K562 (cell line): ENCODE measurements around the gene KCND2. TPM values are rescaled to one million over a fixed set of nuclear protein-coding genes. Genes with fewer than 3 reads are reported as not detected.

ENCODE experiments used
- ATAC-seq: fragments of 200-7000 bp; cut with Tn5 transposase; 3 replicates; pipeline ENCODE4 v1.9.1; 2020; ENCODE audit warnings: moderate library complexity
- BruUV-seq: library from RNA; stranded (reverse); fragments of 400-500 nt; replicated peaks from 2 replicates; lab custom pipeline; 2021; lab: Mats Ljungman, UMichigan
- CTCF ChIA-PET: fragments of 300-600 bp; formaldehyde crosslinking; extraction: SDS; loops from one replicate; lab custom pipeline; 2021; ENCODE audit warnings: low intra/inter-chr PET ratio; lab: Yijun Ruan, JAX
- POLR2A ChIA-PET: fragments of 300-600, 350-650 bp; sonication (Branson Sonifier 250); formaldehyde crosslinking; extraction: SDS; loops from one replicate; lab custom pipeline; 2021; ENCODE audit warnings: antibody characterized with exemption, inconsistent platforms; lab: Yijun Ruan, JAX
- DNase-seq, 4 experiments: peaks; one replicate each; pipeline versions ENCODE4 v3.0.0 to v3.0.0-alpha.2; 2011 to 2018; ENCODE audit warnings: low spot score in 3 of 4, mixed read lengths in 3 of 4; ENCODE audit errors: extremely low read depth in 1 of 4
- FAIRE-seq: peaks from 2 replicates; lab custom pipeline; 2011; peaks lifted over from hg19 to GRCh38; lab: Jason Lieb, UNC
- H2AFZ ChIP-seq: 2 replicates; pipeline ENCODE4 v1.6.0; 2011; ENCODE audit warnings: low read depth, low read length, control low read depth, inconsistent platforms
- H3K27ac ChIP-seq: fragments of 200-600 bp; 3 replicates; pipeline ENCODE4 v1.8.0; 2011; ENCODE audit warnings: low read depth, mild to moderate bottlenecking, control low read depth, inconsistent platforms, low read length, moderate library complexity, mixed read lengths; ENCODE audit errors: extremely low read depth
- H3K27me3 ChIP-seq, 2 experiments: fragments of 300-600 bp in 1 of 2; 2 replicates in 1 of 2; 3 replicates in 1 of 2; pipeline versions ENCODE4 v1.6.0 to v1.8.0; 2011; ENCODE audit warnings: inconsistent platforms in 2 of 2, low read length in 2 of 2, mild to moderate bottlenecking in 1 of 2, mixed read lengths in 1 of 2, moderate library complexity in 1 of 2; ENCODE audit not compliant: control insufficient read depth in 2 of 2, insufficient read depth in 2 of 2
- H3K36me3 ChIP-seq: fragments of 300-600 bp; 3 replicates; pipeline ENCODE4 v1.8.0; 2011; ENCODE audit warnings: mild to moderate bottlenecking, low read length, inconsistent platforms; ENCODE audit not compliant: control insufficient read depth, insufficient read depth
- H3K4me1 ChIP-seq, 2 experiments: fragments of 200-600 bp in 1 of 2; replicated peaks in 1 of 2; 2 replicates in 1 of 2; 3 replicates in 1 of 2; pipeline versions ENCODE4 v1.5.1 to v1.8.0; 2011; ENCODE audit warnings: inconsistent platforms in 2 of 2, low read length in 2 of 2, mild to moderate bottlenecking in 1 of 2, mixed read lengths in 1 of 2, moderate library complexity in 1 of 2; ENCODE audit not compliant: control insufficient read depth in 2 of 2, insufficient read depth in 2 of 2
- H3K4me2 ChIP-seq: 2 replicates; pipeline ENCODE4 v1.6.1; 2011; ENCODE audit warnings: low read length, control low read depth, inconsistent platforms, mixed read lengths; ENCODE audit not compliant: insufficient read depth
- H3K4me3 ChIP-seq: fragments of 200-600 bp; sonication (generic), shearing (Covaris generic); 2 replicates; pipeline ENCODE4 v1.5.1; 2016; ENCODE audit warnings: control low read depth, inconsistent platforms
- H3K79me2 ChIP-seq: fragments of 200-600 bp; 3 replicates; pipeline ENCODE4 v1.8.0; 2011; ENCODE audit warnings: low read length, inconsistent platforms; ENCODE audit not compliant: control insufficient read depth, insufficient read depth
- H3K9ac ChIP-seq, 2 experiments: 2 replicates each; pipeline versions ENCODE4 v1.6.0 to v1.6.1; 2011; ENCODE audit warnings: low read depth in 2 of 2, low read length in 2 of 2, control low read depth in 1 of 2, inconsistent platforms in 1 of 2, mild to moderate bottlenecking in 1 of 2, mixed read lengths in 1 of 2; ENCODE audit not compliant: insufficient read depth in 1 of 2
- H3K9me1 ChIP-seq: one replicate; pipeline ENCODE4 v1.6.0; 2011; ENCODE audit warnings: inconsistent platforms, mild to moderate bottlenecking, low read length, moderate library complexity; ENCODE audit not compliant: control insufficient read depth, insufficient read depth
- H3K9me3 ChIP-seq: replicated peaks from 2 replicates; pipeline ENCODE4 v1.5.1; 2011; ENCODE audit warnings: low read depth, low read length, inconsistent platforms; ENCODE audit not compliant: control insufficient read depth, insufficient read depth
- H4K20me1 ChIP-seq: replicated peaks from 2 replicates; pipeline ENCODE4 v1.6.1; 2011; ENCODE audit warnings: low read length, inconsistent platforms, mixed read lengths; ENCODE audit not compliant: control insufficient read depth, insufficient read depth
- BRD4 ChIP-seq: fragments of 200-600 bp; sonication (generic); IDR thresholded peaks from 2 replicates; pipeline ENCODE4 v1.6.1; 2017; ENCODE audit warnings: inconsistent platforms
- CCAR2 ChIP-seq: fragments of 200-400 bp; formaldehyde crosslinking; IDR thresholded peaks from 2 replicates; pipeline ENCODE4 v1.6.1; 2017; ENCODE audit warnings: mild to moderate bottlenecking, low read depth, low read length
- CREB1 ChIP-seq, 2 experiments: sonication (generic) in 1 of 2; formaldehyde crosslinking in 1 of 2; IDR thresholded peaks; 2 replicates each; pipeline versions ENCODE4 v1.6.1 to v1.8.0; 2012 to 2022; ENCODE audit warnings: inconsistent platforms in 1 of 2, mild to moderate bottlenecking in 1 of 2, missing genetic modification reagents in 1 of 2, moderate library complexity in 1 of 2
- DACH1 ChIP-seq: fragments of 450-650 bp; IDR thresholded peaks from 2 replicates; pipeline ENCODE4 v1.6.1; 2018; ENCODE audit not compliant: partially characterized antibody
- DLX4 ChIP-seq: fragments of 250-450 bp; sonication (Bioruptor Pico); IDR thresholded peaks from 2 replicates; pipeline ENCODE4 v1.6.1; 2021; ENCODE audit warnings: mild to moderate bottlenecking
- ETV6 ChIP-seq, 3 experiments: fragments of 150-350 bp in 1 of 3; sonication (generic) in 1 of 3; formaldehyde crosslinking in 1 of 3; IDR thresholded peaks; 2 replicates each; pipeline versions ENCODE4 v1.6.1 to v1.8.0; 2014 to 2022; ENCODE audit warnings: borderline replicate concordance in 2 of 3, low read depth in 2 of 3, antibody characterized with exemption in 1 of 3, low read length in 1 of 3, mild to moderate bottlenecking in 1 of 3, missing genetic modification reagents in 1 of 3
- FOXJ3 ChIP-seq: sonication (generic); formaldehyde crosslinking; IDR thresholded peaks from 2 replicates; pipeline ENCODE4 v1.4.0; 2020; ENCODE audit warnings: mild to moderate bottlenecking, missing genetic modification reagents
- FOXK1 ChIP-seq: sonication (generic); formaldehyde crosslinking; IDR thresholded peaks from 2 replicates; pipeline ENCODE4 v1.8.0; 2022; ENCODE audit warnings: missing genetic modification reagents, mild to moderate bottlenecking, borderline replicate concordance
- HLTF ChIP-seq: fragments of 450-650 bp; IDR thresholded peaks from 2 replicates; pipeline ENCODE4 v1.6.1; 2016
- HNRNPH1 ChIP-seq: fragments of 200-400 bp; formaldehyde crosslinking; optimal IDR thresholded peaks from 2 replicates; pipeline ENCODE3; 2017; ENCODE audit warnings: low read depth, mild to moderate bottlenecking, low read length, moderate library complexity
- KDM2B ChIP-seq: fragments of 250-450 bp; sonication (Bioruptor Pico); IDR thresholded peaks from 2 replicates; pipeline ENCODE4 v1.8.0; 2021; ENCODE audit warnings: mild to moderate bottlenecking, moderate library complexity
- NFIC ChIP-seq: fragments of 450-650 bp; IDR thresholded peaks from 2 replicates; pipeline ENCODE4 v1.6.1; 2017; ENCODE audit warnings: mild to moderate bottlenecking, inconsistent platforms
- SUPT5H ChIP-seq: fragments of 450-650 bp; IDR thresholded peaks from 2 replicates; pipeline ENCODE4 v1.6.1; 2016
- ZKSCAN1 ChIP-seq: fragments of 150-350 bp; IDR thresholded peaks from 2 replicates; pipeline ENCODE4 v1.6.1; 2016; ENCODE audit warnings: low read depth, low read length
- ZNF239 ChIP-seq: fragments of 250-450 bp; sonication (Bioruptor Pico); IDR thresholded peaks from 2 replicates; pipeline ENCODE4 v1.4.0; 2020; ENCODE audit warnings: mild to moderate bottlenecking
- ZNF444 ChIP-seq: fragments of 250-450 bp; sonication (Bioruptor Pico); IDR thresholded peaks from 2 replicates; pipeline ENCODE4 v1.4.0; 2020; ENCODE audit warnings: mild to moderate bottlenecking, moderate library complexity
- WGBS: fragments of 100-300 bp; shearing (Covaris generic); methylation state at CpG from one replicate; pipeline ENCODE4 v1.1.6; 2016; ENCODE audit warnings: low coverage, mixed read lengths; ENCODE audit not compliant: insufficient coverage; ENCODE audit errors: missing lambda C conversion rate; 5-methylcytosine and 5-hydroxymethylcytosine counted together
- in situ Hi-C: fragments of 300-500 bp; cut with MboI; formaldehyde crosslinking; loops from 4 replicates; pipeline ENCODE4 v1.15.0; 2018; ENCODE audit warnings: inconsistent platforms, mixed read lengths
- intact Hi-C: fragments of 100-400 bp; cut with micrococcal nuclease; formaldehyde crosslinking; loops from 2 replicates; pipeline ENCODE4 v1.14.2; 2022
- polyA plus RNA-seq, 8 experiments: library from polyadenylated mRNA; depleted of rRNA in 4 of 8; stranded (reverse) in 5 of 8; unstranded in 3 of 8; fragments of >200 nt; fragmentation: Nextera tagmentation in 2 of 8; fragmentation: Illumina TruSeq in 1 of 8; extraction: Ambion mirVana in 2 of 8; extraction: Trizol in 1 of 8; gene quantifications; 2 replicates each; pipeline versions ENCODE4 v1.2.1 to v1.2.3, GENCODE V29; 2011 to 2014; ENCODE audit warnings: inconsistent platforms in 1 of 8, missing spikeins in 1 of 8
- total RNA-seq, 7 experiments: library from RNA; depleted of rRNA in 6 of 7; stranded (reverse); fragments of >200 nt in 6 of 7; fragmentation: Illumina TruSeq in 2 of 7; extraction: Trizol in 2 of 7; gene quantifications; 2 replicates each; pipeline versions ENCODE4 v1.2.1 to v1.2.3, GENCODE V29; 2011 to 2021; ENCODE audit warnings: low replicate concordance in 1 of 7
- TF ChIP-seq, protein P1 (sequence below): IDR thresholded peaks from 2 replicates; pipeline ENCODE4 v1.6.1; 2012; ENCODE audit warnings: low read depth, low read length, improper control_type of control experiment, borderline replicate concordance

KCND2 gene
- total and polyA plus RNA-seq, 9 of the 15 experiments (the other 6 are each of a cell fraction or from before 2014, with no cell fraction given) = 0.03 to 0.12 TPM; not detected in 7

DNA sequence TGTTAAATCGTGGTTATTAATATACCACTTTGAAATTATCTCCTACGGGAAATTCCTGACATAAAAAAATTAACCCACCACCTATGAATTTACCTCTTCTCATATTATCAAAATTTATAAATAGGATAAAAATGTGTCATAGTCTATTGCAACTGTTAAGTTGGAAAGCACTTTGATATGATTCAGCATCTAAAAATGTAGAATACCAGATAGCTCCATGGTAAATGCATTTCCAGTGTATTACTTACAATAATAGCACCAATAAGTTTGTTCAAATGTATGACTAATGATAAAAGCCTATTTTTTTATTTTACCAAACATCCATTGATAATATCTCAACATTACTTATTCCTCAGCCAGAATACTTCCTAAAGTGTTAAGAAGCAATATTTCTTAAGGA is 13.6 kb upstream of the KCND2 start:
- ATAC-seq = no peak
- intact Hi-C loops = no loop called here

DNA sequence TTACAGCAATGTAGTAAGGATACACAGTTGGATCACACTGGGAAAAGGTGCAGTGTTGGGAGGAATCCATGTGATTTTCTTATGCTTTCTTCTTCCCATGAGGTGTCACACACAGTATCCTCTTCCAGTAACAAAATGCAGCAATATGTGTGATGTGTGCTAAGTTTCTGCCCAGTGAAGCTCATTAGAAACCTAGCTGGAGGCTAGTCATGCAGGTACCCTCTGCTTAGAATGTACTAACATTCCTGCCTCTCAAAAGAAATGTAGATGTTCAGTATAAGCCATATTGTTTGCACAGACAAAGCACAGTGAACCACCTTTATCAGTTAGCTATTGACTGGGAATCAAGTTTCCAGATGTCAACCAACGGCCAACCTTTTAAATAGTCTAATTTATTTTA is 12.9 kb upstream of the KCND2 start:
- Histone ChIP-seq H3K4me3 (no peak overlapping the region), H3K9ac (no peak overlapping the region), H3K27me3 (no peaks in the 10 kb centered on the region), H2AFZ (no peak overlapping the region), H4K20me1 (no peaks in the 10 kb centered on the region), H3K9me1 (no peaks in the 10 kb centered on the region), H3K4me1 (no peaks in the 10 kb centered on the region), H3K9me3 (0 out of 2 replicates have a peak, but pooled peaks cover 3% of the 10 kb centered on the region), H3K27ac (no peak overlapping the region), H3K4me2 (no peak overlapping the region), H3K79me2 (no peaks in the 10 kb centered on the region), H3K36me3 (no peaks in the 10 kb centered on the region)
- WGBS = 0% methylated on average over 1 of the region's 1 CpG
- no peak for ATAC-seq
- in situ Hi-C loops = no loop called here
- CTCF ChIA-PET = no interaction called here
- intact Hi-C loops = no loop called here
- no TSS peak for BruUV-seq
- no peak for DNase-seq
- FAIRE-seq = no peak
- POLR2A ChIA-PET = no interaction called here
- TF ChIP-seq DLX4 (CRISPR knock-in tag) (no peak), BRD4 (no peak), KDM2B (no peak), ZKSCAN1 (no peak), CREB1 (IDR thresholded peaks at IDR 0.05) (no peak), CREB1 (CRISPR knock-in tag; IDR thresholded peaks at IDR 0.05) (no peak), DACH1 (no peak), ETV6 (IDR thresholded peaks at IDR 0.05; ENCODE audit: borderline replicate concordance in 1 of 2, low read depth in 2 of 2, low read length in 1 of 2) (no peak), ETV6 (CRISPR knock-in tag; IDR thresholded peaks at IDR 0.05; ENCODE audit: borderline replicate concordance) (no peak), ZNF444 (no peak), SUPT5H (no peak), HNRNPH1 (no peak), FOXJ3 (CRISPR knock-in tag) (no peak), NFIC (no peak), HLTF (no peak), CCAR2 (no peak), ZNF239 (CRISPR knock-in tag) (no peak)
- TF ChIP-seq, protein P1, sequence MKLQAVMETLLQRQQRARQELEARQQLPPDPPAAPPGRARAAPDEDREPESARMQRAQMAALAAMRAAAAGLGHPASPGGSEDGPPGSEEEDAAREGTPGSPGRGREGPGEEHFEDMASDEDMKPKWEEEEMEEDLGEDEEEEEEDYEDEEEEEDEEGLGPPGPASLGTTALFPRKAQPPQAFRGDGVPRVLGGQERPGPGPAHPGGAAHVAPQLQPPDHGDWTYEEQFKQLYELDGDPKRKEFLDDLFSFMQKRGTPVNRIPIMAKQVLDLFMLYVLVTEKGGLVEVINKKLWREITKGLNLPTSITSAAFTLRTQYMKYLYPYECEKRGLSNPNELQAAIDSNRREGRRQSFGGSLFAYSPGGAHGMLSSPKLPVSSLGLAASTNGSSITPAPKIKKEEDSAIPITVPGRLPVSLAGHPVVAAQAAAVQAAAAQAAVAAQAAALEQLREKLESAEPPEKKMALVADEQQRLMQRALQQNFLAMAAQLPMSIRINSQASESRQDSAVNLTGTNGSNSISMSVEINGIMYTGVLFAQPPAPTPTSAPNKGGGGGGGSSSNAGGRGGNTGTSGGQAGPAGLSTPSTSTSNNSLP = no peak

More for the DNA sequence above, 13.6 kb upstream of the KCND2 start:
- Histone ChIP-seq H3K9me1 (no peaks in the 10 kb centered on the region), H3K27ac (no peak overlapping the region), H3K79me2 (no peaks in the 10 kb centered on the region), H4K20me1 (no peaks in the 10 kb centered on the region), H3K27me3 (no peaks in the 10 kb centered on the region), H3K36me3 (no peaks in the 10 kb centered on the region), H2AFZ (no peak overlapping the region), H3K4me2 (no peak overlapping the region), H3K9me3 (0 out of 2 replicates have a peak, but pooled peaks cover 3% of the 10 kb centered on the region), H3K4me1 (no peaks in the 10 kb centered on the region), H3K4me3 (no peak overlapping the region), H3K9ac (no peak overlapping the region)
- FAIRE-seq (no peak), DNase-seq (no peak)
- WGBS = 0% methylated on average over 2 of the region's 2 CpGs
- CTCF ChIA-PET = no interaction called here
- TF ChIP-seq FOXK1 (CRISPR knock-in tag) = no peak
- POLR2A ChIA-PET = no interaction called here
- in situ Hi-C loops = no loop called here
- no TSS peak for BruUV-seq
